GM12891 (cell line): ENCODE results near the gene OCIAD1.

ENCODE experiments used
- POLR2A ChIP-seq: IDR thresholded peaks from 2 replicates; pipeline ENCODE4 v1.6.1; 2011; ENCODE audit warnings: low read depth, low read length, control low read depth
- POLR2AphosphoS5 ChIP-seq: IDR thresholded peaks from 2 replicates; pipeline ENCODE4 v1.6.1; 2011; ENCODE audit warnings: low read depth, low read length, control low read depth
- POU2F2 ChIP-seq: IDR thresholded peaks from 2 replicates; pipeline ENCODE4 v1.6.1; 2011; ENCODE audit warnings: low read depth, mild to moderate bottlenecking, control low read depth, low read length, moderate library complexity
- TAF1 ChIP-seq: IDR thresholded peaks from 2 replicates; pipeline ENCODE4 v1.6.1; 2011; ENCODE audit warnings: low read depth, low read length, control low read depth

DNA sequence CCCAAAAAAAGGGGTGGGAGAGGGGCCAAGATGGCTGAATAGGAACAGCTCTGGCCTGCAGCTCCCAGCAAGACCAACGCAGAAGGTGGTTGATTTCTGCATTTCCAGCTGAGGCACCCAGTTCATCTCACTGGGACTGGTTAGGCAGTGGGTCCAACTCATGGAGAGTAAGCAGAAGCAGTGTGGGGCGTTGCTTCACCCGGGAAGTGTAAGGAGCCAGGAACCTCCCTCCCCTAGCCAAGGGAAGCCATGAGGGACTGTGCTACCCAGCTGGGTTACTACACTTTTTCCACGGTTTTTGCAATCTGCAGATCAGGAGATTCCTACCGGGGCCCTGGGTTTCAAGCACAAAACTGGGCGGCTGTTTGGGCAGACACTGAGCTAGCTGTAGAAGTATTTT is 13.9 kb upstream of the OCIAD1 start:
- TF ChIP-seq POLR2A (no peak), POLR2AphosphoS5 (no peak), TAF1 (no peak), POU2F2 (no peak)
